Measurements from ENCODE around the gene FSTL4. TPM values are rescaled to one million over a fixed set of nuclear protein-coding genes. Genes with fewer than 3 reads are reported as not detected.

The FSTL4 gene
- polyA plus RNA-seq, 1 of the 3 experiments (the other 2 are of a cell fraction) = not detected

- no peak for TF ChIP-seq REST (IDR thresholded peaks at IDR 0.05; ENCODE audit: low read depth, low read length)
These were observed 340.0 kb downstream of the FSTL4 start (continued) for GRCh38 chr5:133272345-133272744.

GRCh38 chr5:133271606-133272005 lies 340.7 kb downstream of the FSTL4 start:
- Histone ChIP-seq H3K36me3 (replicated peaks in 1 of 2; ENCODE audit: control insufficient read depth in 1 of 2, insufficient read depth in 2 of 2, low read length in 1 of 2) (no peaks in the 10 kb centered on the region), H3K4me1 (ENCODE audit: control insufficient read depth in 1 of 2, insufficient read depth in 2 of 2, low read depth in 1 of 2, low read length in 1 of 2) (no peaks in the 10 kb centered on the region; a peak in 1 of 4 replicates), H3K9me2 (no peaks in the 10 kb centered on the region), H3K79me2 (ENCODE audit: insufficient read depth) (no peaks in the 10 kb centered on the region), H3K27me3 (ENCODE audit: insufficient read depth) (peaks cover 10% of the 10 kb centered on the region), H4K20me1 (ENCODE audit: insufficient read depth) (no peaks in the 10 kb centered on the region), H3K9me3 (no peaks in the 10 kb centered on the region), H3K9ac (no peak overlapping the region), H3K4me3 (ENCODE audit: low read depth in 2 of 2, low read length in 1 of 2) (no peak overlapping the region), H3K27ac (ENCODE audit: low read depth in 2 of 2, low read length in 1 of 2) (no peak overlapping the region), H2AFZ (ENCODE audit: low read depth) (no peak overlapping the region), H3K4me2 (no peak overlapping the region), H3F3A (replicated peaks; ENCODE audit: insufficient read depth) (no peaks in the 10 kb centered on the region)
- TF ChIP-seq FOSL2 (IDR thresholded peaks at IDR 0.05; ENCODE audit: borderline replicate concordance, low read depth) = no peak
- no peak for TF ChIP-seq ZBTB33 (IDR thresholded peaks at IDR 0.05; ENCODE audit: borderline replicate concordance, low read depth)
- TF ChIP-seq IRF3 (IDR thresholded peaks at IDR 0.05; ENCODE audit: low read depth, low read length) = no peak
- WGBS (ENCODE audit: low lambda C conversion rate) = 52% methylated on average over 5 of the region's 5 CpGs
- CTCF ChIA-PET = interaction anchor here (1.3 kb wide), 1 partner anchor 9 kb away, joined by 3 read pairs; no protein-coding TSS in a partner anchor
- POLR2A ChIA-PET = no interaction called here
- DNase-seq = no peak

- DNase-seq = no peak
- Histone ChIP-seq H3K4me3 (ENCODE audit: low read depth in 2 of 2, low read length in 1 of 2) (no peak overlapping the region), H4K20me1 (ENCODE audit: insufficient read depth) (no peaks in the 10 kb centered on the region), H3K36me3 (replicated peaks in 1 of 2; ENCODE audit: control insufficient read depth in 1 of 2, insufficient read depth in 2 of 2, low read length in 1 of 2) (no peaks in the 10 kb centered on the region), H3K9me3 (no peaks in the 10 kb centered on the region), H2AFZ (ENCODE audit: low read depth) (no peak overlapping the region), H3F3A (replicated peaks; ENCODE audit: insufficient read depth) (no peaks in the 10 kb centered on the region), H3K4me1 (ENCODE audit: control insufficient read depth in 1 of 2, insufficient read depth in 2 of 2, low read depth in 1 of 2, low read length in 1 of 2) (no peaks in the 10 kb centered on the region; a peak in 1 of 4 replicates), H3K9ac (no peak overlapping the region), H3K4me2 (no peak overlapping the region), H3K79me2 (ENCODE audit: insufficient read depth) (no peaks in the 10 kb centered on the region), H3K27ac (ENCODE audit: low read depth in 2 of 2, low read length in 1 of 2) (no peak overlapping the region), H3K27me3 (ENCODE audit: insufficient read depth) (peaks cover 10% of the 10 kb centered on the region), H3K9me2 (no peaks in the 10 kb centered on the region)
- 57% methylated on average over 5 of the region's 5 CpGs for WGBS (ENCODE audit: low lambda C conversion rate)
- ChIA-PET CTCF (no interaction called here), POLR2A (no interaction called here)
- TF ChIP-seq USF2 (IDR thresholded peaks at IDR 0.05; ENCODE audit: borderline replicate concordance, low read depth, low read length) = no peak
- no peak for TF ChIP-seq CHD2 (IDR thresholded peaks at IDR 0.05; ENCODE audit: low read length, partially characterized antibody)
- TF ChIP-seq ZBTB33 (IDR thresholded peaks at IDR 0.05; ENCODE audit: borderline replicate concordance, low read depth) = no peak
- TF ChIP-seq SIN3A (IDR thresholded peaks at IDR 0.05; ENCODE audit: borderline replicate concordance, low read depth, low read length) = no peak
- TF ChIP-seq EZH2phosphoT487 (IDR thresholded peaks at IDR 0.05; ENCODE audit: borderline replicate concordance, low read depth) = no peak
- TF ChIP-seq GABPA (IDR thresholded peaks at IDR 0.05; ENCODE audit: low read depth) = no peak
- no peak for TF ChIP-seq YY1 (IDR thresholded peaks at IDR 0.05; ENCODE audit: low read depth)
- TF ChIP-seq RXRA (IDR thresholded peaks at IDR 0.05; ENCODE audit: borderline replicate concordance, low read depth) = no peak
- TF ChIP-seq EP300 (IDR thresholded peaks at IDR 0.05; ENCODE audit: borderline replicate concordance in 1 of 2, low read depth in 1 of 2, low read length in 1 of 2) = no peak
- TF ChIP-seq RAD21 (IDR thresholded peaks at IDR 0.05; ENCODE audit: low read length) = no peak
- no peak for TF ChIP-seq SMC3 (IDR thresholded peaks at IDR 0.05; ENCODE audit: low read depth, low read length)
- no peak for TF ChIP-seq NRF1 (IDR thresholded peaks at IDR 0.05; ENCODE audit: low read depth, low read length)
- no peak for TF ChIP-seq FOSL2 (IDR thresholded peaks at IDR 0.05; ENCODE audit: borderline replicate concordance, low read depth)
These were observed 342.6 kb downstream of the FSTL4 start for GRCh38 chr5:133269691-133270090.

Measured in SK-N-SH (cell line).